NK-92 (cell line): ENCODE data around the gene GDPD1.

Experiments used
- DNase-seq: peaks from one replicate; lab custom pipeline; 2025; ENCODE audit not compliant: unreplicated experiment; lab: John Stamatoyannopoulos, UW

Gene GDPD1

GRCh38 chr17:59315866-59316265, 95.6 kb downstream of the GDPD1 start:
- DNase-seq: no peak
